NT2/D1 (cell line): Measurements from ENCODE around the gene FAM234A.

Source experiments
- DNase-seq: peaks from one replicate; pipeline ENCODE4 v3.0.0-alpha.2; 2011; ENCODE audit warnings: low read depth, low spot score
- H3K27me3 ChIP-seq: 2 replicates; pipeline ENCODE4 v1.6.0; 2011; ENCODE audit warnings: mild to moderate bottlenecking; ENCODE audit not compliant: insufficient read length, insufficient read depth
- H3K36me3 ChIP-seq: 2 replicates; pipeline ENCODE4 v1.6.1; 2011; ENCODE audit warnings: mild to moderate bottlenecking, low read length, mixed read lengths; ENCODE audit not compliant: insufficient read depth, insufficient read length
- H3K4me1 ChIP-seq: 2 replicates; pipeline ENCODE4 v1.5.1; 2011; ENCODE audit not compliant: insufficient read depth, insufficient read length
- H3K4me3 ChIP-seq: 2 replicates; pipeline ENCODE4 v1.5.1; 2011; ENCODE audit warnings: low read depth; ENCODE audit not compliant: insufficient read length
- H3K9ac ChIP-seq: 2 replicates; pipeline ENCODE4 v1.6.0; 2011; ENCODE audit warnings: low read depth; ENCODE audit not compliant: insufficient read length
- H3K9me3 ChIP-seq: 2 replicates; pipeline ENCODE4 v1.5.1; 2011; ENCODE audit warnings: mild to moderate bottlenecking, low read length; ENCODE audit not compliant: insufficient read depth
- SUZ12 ChIP-seq: IDR thresholded peaks from 2 replicates; pipeline ENCODE4 v1.6.1; 2011; ENCODE audit not compliant: insufficient read length, insufficient read depth; ENCODE audit errors: extremely low read depth
- YY1 ChIP-seq: IDR thresholded peaks from 2 replicates; pipeline ENCODE4 v1.6.1; 2011; ENCODE audit not compliant: insufficient read length, insufficient read depth
- ZNF274 ChIP-seq: IDR thresholded peaks from 2 replicates; pipeline ENCODE4 v1.6.1; 2011; ENCODE audit warnings: mild to moderate bottlenecking, low read depth, low read length

FAM234A gene

DNA sequence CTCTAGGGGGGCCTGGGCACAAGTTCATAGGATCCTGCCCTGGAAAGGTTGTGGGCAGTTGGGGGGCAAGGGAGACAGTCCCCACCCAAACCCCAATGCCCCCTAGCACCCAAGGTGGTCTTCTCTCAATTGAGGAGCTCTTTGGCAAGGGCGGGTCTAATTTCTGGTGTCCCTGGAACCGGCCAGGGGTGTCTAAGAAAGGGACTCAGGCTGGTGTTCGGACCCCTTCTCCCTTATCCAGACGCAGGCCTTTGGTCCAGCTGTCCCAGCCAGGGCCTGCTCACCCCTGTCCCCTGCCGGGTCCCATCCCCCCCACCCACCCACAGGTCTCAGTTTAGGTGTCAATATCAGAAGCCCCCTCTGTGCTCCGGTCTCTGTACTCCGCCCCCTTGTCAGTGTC, 44.9 kb downstream of the FAM234A start:
- H3K36me3 ChIP-seq, result peaks cover under 1% of the 10 kb centered on the region
- DNase-seq, result no peak
- no peak overlapping the region for H3K9ac ChIP-seq
- TF ChIP-seq SUZ12, result no peak
- no peak for TF ChIP-seq YY1
- TF ChIP-seq ZNF274, result no peak
- peaks cover 52% of the 10 kb centered on the region for H3K27me3 ChIP-seq
- H3K9me3 ChIP-seq, result no peaks in the 10 kb centered on the region
- H3K4me1 ChIP-seq, result peaks cover 5% of the 10 kb centered on the region
- H3K4me3 ChIP-seq, result no peak overlapping the region

DNA sequence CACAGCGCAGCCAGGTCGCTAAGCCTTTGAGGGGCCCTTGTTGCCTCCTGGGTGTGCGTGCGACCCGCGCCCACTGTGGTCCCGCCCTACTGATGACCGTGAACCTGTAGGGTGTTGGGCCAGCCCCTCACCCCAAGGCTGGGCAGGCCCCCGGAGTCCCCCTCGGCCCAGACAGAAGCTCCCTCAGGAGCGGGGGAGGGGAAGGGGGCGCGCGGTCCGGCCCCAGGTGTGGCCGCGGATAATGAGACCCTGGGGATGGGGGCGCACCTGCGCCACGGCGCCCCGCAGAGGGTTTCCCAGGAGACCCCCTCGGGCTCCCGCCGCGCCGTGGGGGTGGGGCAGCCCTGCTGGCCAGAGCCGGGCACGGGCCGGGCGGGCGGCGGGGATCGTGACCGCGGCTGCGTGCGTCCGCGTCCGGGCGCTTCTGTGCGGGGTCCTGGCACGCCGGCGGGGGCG, 45.4 kb downstream of the FAM234A start:
- TF ChIP-seq YY1 (no peak), SUZ12 (no peak), ZNF274 (no peak)
- DNase-seq, result no peak
- H3K4me1 ChIP-seq, result peaks cover 5% of the 10 kb centered on the region
- H3K36me3 ChIP-seq, result peaks cover 6% of the 10 kb centered on the region
- peak overlapping the region; percentile 21 for H3K4me3 ChIP-seq
- H3K9me3 ChIP-seq, result no peaks in the 10 kb centered on the region
- H3K27me3 ChIP-seq, result peaks cover 47% of the 10 kb centered on the region
- H3K9ac ChIP-seq, result no peak overlapping the region

DNA sequence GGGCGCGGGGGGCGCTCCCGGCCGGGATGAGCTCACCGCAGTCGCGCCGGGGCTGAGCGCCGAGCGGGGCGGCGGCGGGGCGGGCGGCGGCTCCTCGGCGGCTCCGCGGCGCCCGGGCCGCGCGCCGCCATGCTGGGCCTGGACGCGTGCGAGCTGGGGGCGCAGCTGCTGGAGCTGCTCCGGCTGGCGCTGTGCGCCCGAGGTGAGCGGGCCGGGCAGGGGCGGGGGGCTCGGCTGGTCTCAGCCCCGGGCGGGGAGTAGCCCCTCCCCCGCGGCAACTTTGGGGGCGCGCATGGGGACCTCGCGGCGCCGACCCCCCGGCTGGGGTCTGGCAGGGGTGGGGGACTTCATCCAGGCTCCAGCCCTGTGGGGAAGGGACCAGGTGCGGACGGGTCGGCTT, 45.9 kb downstream of the FAM234A start, which contains the start of gene ARHGDIG:
Gene ARHGDIG, plus strand, starts transcription at position 40 of the 400 bp plus-strand sequence. Its CDS starts 90 bp downstream, at position 130.
- Histone ChIP-seq H3K4me3 (peak within 1 kb of the TSS; percentile 54), H3K9ac (peak within 1 kb of the TSS; percentile 70), H3K4me1 (peaks cover 2% of the 10 kb centered on the region), H3K36me3 (peaks cover 8% of the 10 kb centered on the region), H3K27me3 (peaks cover 43% of the 10 kb centered on the region), H3K9me3 (no peaks in the 10 kb centered on the region)
- TF ChIP-seq SUZ12 (no peak), YY1 (no peak)
- no peak for DNase-seq

DNA sequence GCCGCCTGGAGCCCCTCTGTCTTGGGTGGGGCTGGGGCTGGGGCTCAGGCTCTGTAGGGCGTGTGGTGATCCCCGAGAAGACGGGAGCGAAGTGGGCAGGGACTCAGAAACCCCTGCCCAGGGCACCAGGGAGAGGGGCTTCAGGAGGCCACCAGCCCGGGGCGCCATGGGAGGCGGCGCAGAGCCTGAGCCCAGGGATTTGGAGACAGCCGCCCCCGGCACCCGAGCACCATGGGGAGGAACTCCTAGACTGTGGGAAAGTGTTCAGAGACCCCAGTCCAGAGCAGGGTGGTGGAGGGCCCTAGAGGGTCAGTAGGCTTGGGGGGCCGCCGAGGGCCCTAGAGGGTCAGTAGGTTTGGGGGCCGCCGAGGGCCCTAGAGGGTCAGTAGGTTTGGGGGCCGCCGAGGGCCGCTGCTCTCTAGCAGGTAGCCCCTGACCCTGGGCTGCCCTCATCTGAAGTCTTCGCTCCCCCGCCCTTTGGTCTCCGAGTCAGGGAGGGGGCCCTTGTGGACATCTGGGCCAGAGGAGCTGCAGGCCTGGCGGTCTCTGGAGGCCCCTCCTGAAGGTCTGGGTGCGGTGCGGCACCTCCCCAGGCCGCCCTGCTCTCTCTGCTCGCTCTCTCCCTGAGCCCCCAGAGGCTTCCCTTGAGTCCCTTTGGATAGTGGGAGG, 46.5 kb downstream of the FAM234A start:
- peak overlapping the region; percentile 70 for H3K9ac ChIP-seq
- H3K4me3 ChIP-seq, result peak overlapping the region; percentile 54
- no peaks in the 10 kb centered on the region for H3K9me3 ChIP-seq
- no peak for DNase-seq
- peaks cover 8% of the 10 kb centered on the region for H3K36me3 ChIP-seq
- H3K4me1 ChIP-seq, result peaks cover 2% of the 10 kb centered on the region
- H3K27me3 ChIP-seq, result peaks cover 41% of the 10 kb centered on the region
- TF ChIP-seq ZNF274 (no peak), YY1 (no peak), SUZ12 (no peak)

DNA sequence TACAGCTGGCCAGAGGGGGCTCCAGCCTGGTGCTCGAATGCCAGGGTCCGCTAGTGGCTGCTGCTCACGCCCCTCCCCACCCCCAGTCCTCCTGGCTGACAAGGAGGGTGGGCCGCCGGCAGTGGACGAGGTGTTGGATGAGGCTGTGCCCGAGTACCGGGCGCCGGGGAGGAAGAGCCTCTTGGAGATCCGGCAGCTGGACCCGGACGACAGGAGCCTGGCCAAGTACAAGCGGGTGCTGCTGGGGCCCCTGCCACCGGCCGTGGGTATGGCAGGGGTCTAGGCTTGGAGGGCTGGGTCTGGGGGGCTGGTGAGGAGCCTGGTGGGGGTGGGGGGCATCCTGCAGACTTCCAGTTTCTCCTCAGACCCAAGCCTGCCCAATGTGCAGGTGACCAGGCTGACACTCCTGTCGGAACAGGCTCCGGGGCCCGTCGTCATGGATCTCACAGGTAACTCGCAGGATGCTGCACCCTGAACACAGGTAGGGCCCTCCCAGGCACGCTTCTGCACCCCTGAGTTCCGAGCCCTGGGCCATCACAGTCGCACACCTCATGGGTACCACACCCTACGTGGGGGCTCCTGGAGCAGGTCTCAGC, 47.1 kb downstream of the FAM234A start:
- no peaks in the 10 kb centered on the region for H3K9me3 ChIP-seq
- peaks cover 2% of the 10 kb centered on the region for H3K4me1 ChIP-seq
- H3K27me3 ChIP-seq, result peaks cover 34% of the 10 kb centered on the region
- TF ChIP-seq YY1 (no peak), SUZ12 (no peak), ZNF274 (no peak)
- no peak overlapping the region for H3K4me3 ChIP-seq
- DNase-seq, result no peak
- H3K9ac ChIP-seq, result peak overlapping the region; percentile 32
- peaks cover 13% of the 10 kb centered on the region for H3K36me3 ChIP-seq

DNA sequence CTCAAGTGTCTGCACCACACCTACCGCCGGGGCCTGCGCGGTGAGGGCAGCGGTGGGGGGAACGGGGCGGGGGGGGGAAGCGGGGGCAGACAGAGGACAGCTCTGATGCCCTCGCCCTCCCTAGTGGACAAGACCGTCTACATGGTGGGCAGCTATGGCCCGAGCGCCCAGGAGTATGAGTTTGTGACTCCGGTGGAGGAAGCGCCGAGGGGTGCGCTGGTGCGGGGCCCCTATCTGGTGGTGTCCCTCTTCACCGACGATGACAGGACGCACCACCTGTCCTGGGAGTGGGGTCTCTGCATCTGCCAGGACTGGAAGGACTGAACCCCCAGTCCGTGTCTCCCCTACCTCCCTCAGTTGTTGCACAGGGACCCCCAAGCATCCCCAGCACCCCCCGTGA, 47.9 kb downstream of the FAM234A start:
- H3K4me1 ChIP-seq, result peaks cover 2% of the 10 kb centered on the region
- H3K9ac ChIP-seq, result no peak overlapping the region
- H3K4me3 ChIP-seq, result no peak overlapping the region
- H3K27me3 ChIP-seq, result peaks cover 33% of the 10 kb centered on the region
- TF ChIP-seq YY1, result no peak
- no peaks in the 10 kb centered on the region for H3K9me3 ChIP-seq
- peaks cover 21% of the 10 kb centered on the region for H3K36me3 ChIP-seq
- no peak for DNase-seq

DNA sequence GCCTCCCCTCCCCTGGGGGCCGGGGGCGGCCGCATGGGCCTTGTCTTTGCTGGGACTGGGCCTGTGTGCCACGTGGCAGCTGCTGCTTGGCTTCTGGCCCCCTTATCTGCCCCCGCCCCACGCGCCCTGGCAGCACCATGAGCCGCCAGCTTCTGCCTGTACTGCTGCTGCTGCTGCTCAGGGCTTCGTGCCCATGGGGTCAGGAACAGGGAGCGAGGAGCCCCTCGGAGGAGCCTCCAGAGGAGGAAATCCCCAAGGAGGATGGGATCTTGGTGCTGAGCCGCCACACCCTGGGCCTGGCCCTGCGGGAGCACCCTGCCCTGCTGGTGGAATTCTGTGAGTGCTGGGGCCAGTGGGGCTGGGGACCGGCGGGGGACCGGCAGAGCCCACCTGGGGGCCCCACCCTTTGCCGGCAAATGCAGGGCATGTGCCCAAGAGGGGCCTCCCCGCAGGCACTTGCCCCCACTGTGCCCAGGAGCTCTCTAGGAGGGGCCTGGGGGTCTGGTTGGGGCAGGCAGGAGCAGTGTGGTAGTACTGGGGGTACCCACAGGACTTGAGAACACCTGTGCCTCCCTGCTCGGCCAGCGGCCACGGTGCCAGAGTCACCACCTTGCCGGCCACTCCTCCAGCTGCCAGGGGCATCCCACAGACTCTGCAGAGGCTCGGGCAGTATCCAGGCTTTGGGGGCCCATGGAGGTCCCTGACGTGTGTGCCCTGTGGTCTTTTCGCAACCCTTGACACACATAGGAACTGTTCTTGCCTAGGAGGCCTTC, 48.6 kb downstream of the FAM234A start, which contains the start of gene PDIA2:
Gene PDIA2, plus strand, starts transcription at position 132 of the 773 bp plus-strand sequence. Its CDS starts 6 bp downstream, at position 138.
- Histone ChIP-seq H3K9me3 (no peaks in the 10 kb centered on the region), H3K27me3 (peaks cover 33% of the 10 kb centered on the region), H3K9ac (no peak within 1 kb of the TSS), H3K4me1 (peaks cover 2% of the 10 kb centered on the region), H3K36me3 (peaks cover 28% of the 10 kb centered on the region), H3K4me3 (no peak within 1 kb of the TSS)
- no peak for DNase-seq
- TF ChIP-seq SUZ12 (no peak), YY1 (no peak), ZNF274 (no peak)
